RWPE1 (cell line): ENCODE data around the gene VPREB3.
"Not testable (repeated sequence)": the region's sequence is repeated elsewhere in the genome, so short reads cannot be mapped to it uniquely, and the experiment has no call there.

ENCODE experiments used
- CTCF ChIA-PET: fragments of 350-600 bp; sonication (Branson Sonifier 250); formaldehyde crosslinking; extraction: SDS; loops from one replicate; lab custom pipeline; 2021; lab: Yijun Ruan, JAX
- POLR2A ChIA-PET: fragments of 400-600 bp; formaldehyde crosslinking; extraction: SDS; loops from one replicate; lab custom pipeline; 2020; ENCODE audit warnings: antibody characterized with exemption; ENCODE audit not compliant: low non-redundant PET; lab: Yijun Ruan, JAX
- DNase-seq: peaks from one replicate; pipeline ENCODE4 v3.0.0; 2012; ENCODE audit warnings: low spot score
- H3K27ac ChIP-seq: fragments of 450-650 bp; 2 replicates; pipeline ENCODE4 v1.5.1; 2017
- TF ChIP-seq, protein P1 (sequence below): fragments of 450-650 bp; conservative IDR thresholded peaks from 2 replicates; pipeline ENCODE4 v1.5.1; 2017; ENCODE audit warnings: low read depth, mild to moderate bottlenecking

Gene VPREB3

GRCh38 chr22:23744485-23744884 is 9.7 kb downstream of the VPREB3 start:
- CTCF ChIA-PET = interaction anchor here (0.6 kb wide), 1 partner anchor 1566 kb away, joined by 3 read pairs; no protein-coding TSS in a partner anchor
- TF ChIP-seq, protein P1, sequence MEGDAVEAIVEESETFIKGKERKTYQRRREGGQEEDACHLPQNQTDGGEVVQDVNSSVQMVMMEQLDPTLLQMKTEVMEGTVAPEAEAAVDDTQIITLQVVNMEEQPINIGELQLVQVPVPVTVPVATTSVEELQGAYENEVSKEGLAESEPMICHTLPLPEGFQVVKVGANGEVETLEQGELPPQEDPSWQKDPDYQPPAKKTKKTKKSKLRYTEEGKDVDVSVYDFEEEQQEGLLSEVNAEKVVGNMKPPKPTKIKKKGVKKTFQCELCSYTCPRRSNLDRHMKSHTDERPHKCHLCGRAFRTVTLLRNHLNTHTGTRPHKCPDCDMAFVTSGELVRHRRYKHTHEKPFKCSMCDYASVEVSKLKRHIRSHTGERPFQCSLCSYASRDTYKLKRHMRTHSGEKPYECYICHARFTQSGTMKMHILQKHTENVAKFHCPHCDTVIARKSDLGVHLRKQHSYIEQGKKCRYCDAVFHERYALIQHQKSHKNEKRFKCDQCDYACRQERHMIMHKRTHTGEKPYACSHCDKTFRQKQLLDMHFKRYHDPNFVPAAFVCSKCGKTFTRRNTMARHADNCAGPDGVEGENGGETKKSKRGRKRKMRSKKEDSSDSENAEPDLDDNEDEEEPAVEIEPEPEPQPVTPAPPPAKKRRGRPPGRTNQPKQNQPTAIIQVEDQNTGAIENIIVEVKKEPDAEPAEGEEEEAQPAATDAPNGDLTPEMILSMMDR = no peak
- POLR2A ChIA-PET = no interaction called here

GRCh38 chr22:23744001-23744400 is 10.2 kb downstream of the VPREB3 start:
- TF ChIP-seq, protein P1 = no peak
- H3K27ac ChIP-seq = no peak overlapping the region
- no peak for DNase-seq
- CTCF ChIA-PET = no interaction called here
- POLR2A ChIA-PET = no interaction called here

More at GRCh38 chr22:23744485-23744884, 9.7 kb downstream of the VPREB3 start:
- DNase-seq = no peak
- no peak overlapping the region for H3K27ac ChIP-seq

- POLR2A ChIA-PET = no interaction called here
- no peak for DNase-seq
These were observed 10.9 kb downstream of the VPREB3 start for GRCh38 chr22:23743303-23743705.

GRCh38 chr22:23742505-23743264 is 11.5 kb downstream of the VPREB3 start:
- no peak for DNase-seq
- TF ChIP-seq, protein P1 = no peak
- no peak overlapping the region for H3K27ac ChIP-seq
- ChIA-PET CTCF (interaction anchor here (0.5 kb wide), 1 partner anchor 84 kb away, joined by 3 read pairs; no protein-coding TSS in a partner anchor), POLR2A (no interaction called here)

More at GRCh38 chr22:23743303-23743705, 10.9 kb downstream of the VPREB3 start:
- CTCF ChIA-PET = interaction anchor here (0.5 kb wide), 1 partner anchor 83 kb away, joined by 3 read pairs; no protein-coding TSS in a partner anchor
- H3K27ac ChIP-seq = no peak overlapping the region
- TF ChIP-seq, protein P1 = no peak

DNA sequence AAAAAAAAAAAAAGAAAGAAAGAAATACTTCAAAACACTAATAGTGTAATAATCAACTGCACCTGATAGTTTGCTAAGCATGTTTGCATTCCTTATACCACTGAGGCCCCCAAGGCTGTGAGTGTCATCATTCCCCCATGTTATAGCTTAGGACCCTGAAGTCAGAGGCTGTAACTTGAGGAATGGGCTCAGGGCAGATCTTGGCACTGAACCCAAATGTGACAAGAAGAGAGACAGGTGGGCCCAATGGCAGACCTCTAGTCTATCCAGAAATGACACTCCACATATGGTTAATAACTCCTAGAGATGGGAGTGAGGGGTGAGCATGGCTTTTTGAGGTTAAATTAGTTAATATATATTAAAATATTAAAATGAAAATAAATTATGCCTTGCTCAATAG is 16.5 kb downstream of the VPREB3 start:
- no peak overlapping the region for H3K27ac ChIP-seq
- ChIA-PET CTCF (interaction anchor here (0.6 kb wide), 1 partner anchor 76 kb away, joined by 3 read pairs; no protein-coding TSS in a partner anchor), POLR2A (interaction anchor here (0.6 kb wide), 1 partner anchor 13 kb away, joined by 4 read pairs; the partner anchor contains the start of gene ZNF70)
- no peak for DNase-seq
- TF ChIP-seq, protein P1 = no peak

DNA sequence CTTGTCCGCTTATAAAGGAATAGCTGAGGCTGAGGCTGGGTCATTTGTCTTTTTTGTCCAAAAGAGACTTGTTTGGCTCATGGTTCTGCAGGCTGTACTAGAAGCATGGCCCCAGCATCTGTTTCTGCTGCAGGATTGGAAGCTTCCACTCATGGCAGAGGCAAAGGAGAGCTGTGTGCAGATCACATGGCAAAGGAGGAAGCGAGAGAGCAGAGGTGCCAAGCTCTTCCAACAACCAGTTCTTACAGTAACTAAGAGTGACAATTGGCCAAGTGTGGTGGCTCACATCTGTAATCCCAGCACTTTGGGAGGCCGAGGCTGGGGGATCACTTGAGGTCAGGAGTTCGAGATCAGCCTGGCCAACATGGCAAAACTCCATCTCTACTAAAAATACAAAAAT is 26.1 kb downstream of the VPREB3 start:
- POLR2A ChIA-PET, H3K27ac ChIP-seq, DNase-seq: not testable (repeated sequence)
- CTCF ChIA-PET = interaction anchor here (0.8 kb wide), 1 partner anchor 122 kb away, joined by 3 read pairs; no protein-coding TSS in a partner anchor

DNA sequence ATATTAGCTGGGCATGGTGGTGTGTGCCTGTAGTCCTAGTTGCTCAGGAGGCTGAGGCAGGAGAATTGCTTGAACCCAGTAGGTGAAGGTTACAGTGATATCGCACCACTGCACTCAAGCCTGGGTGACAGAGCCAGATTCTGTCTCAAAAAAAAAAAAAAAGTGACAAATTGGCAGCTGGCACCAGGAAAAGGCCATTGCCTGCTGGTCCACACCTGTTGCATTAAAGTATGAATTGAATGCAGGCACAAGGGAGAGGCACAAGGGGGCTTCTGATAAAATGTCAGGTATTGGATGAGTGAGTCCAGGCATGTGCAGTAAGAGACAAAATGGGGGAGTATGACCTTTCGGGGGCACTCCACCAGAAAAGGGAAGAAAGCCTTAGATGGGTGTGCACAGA is 31.5 kb downstream of the VPREB3 start:
- TF ChIP-seq, protein P1 = no peak
- DNase-seq = no peak
- H3K27ac ChIP-seq = no peak overlapping the region
- ChIA-PET POLR2A (no interaction called here), CTCF (interaction anchor here (0.6 kb wide), 2 partner anchors 10 to 147 kb away, joined by 3 to 8 read pairs; no protein-coding TSS in a partner anchor)
